Measurements from ENCODE around the gene TNFRSF1B.

Gene TNFRSF1B

GRCh38 chr1:12191242-12192032 is 24.6 kb downstream of the TNFRSF1B start:
- Histone ChIP-seq H3K4me1 (ENCODE audit: control insufficient read depth, insufficient read depth, low read length, poor library complexity, severe bottlenecking) (peaks cover 8% of the 10 kb centered on the region), H3K27ac (ENCODE audit: insufficient read depth, low read length, poor library complexity, severe bottlenecking) (no peak overlapping the region), H3K4me3 (ENCODE audit: insufficient read depth, low read depth, low read length, poor library complexity, severe bottlenecking) (no peak overlapping the region), H3K36me3 (ENCODE audit: control insufficient read depth, insufficient read depth, low read length) (peaks cover 86% of the 10 kb centered on the region), H3K27me3 (replicated peaks; ENCODE audit: control insufficient read depth, insufficient read depth, low read length, poor library complexity, severe bottlenecking) (no peaks in the 10 kb centered on the region), H3K9me3 (ENCODE audit: control insufficient read depth, low read length) (no peaks in the 10 kb centered on the region)
- no peak for DNase-seq

- H3K4me1 ChIP-seq (ENCODE audit: control insufficient read depth, insufficient read depth, low read length, poor library complexity, severe bottlenecking), result no peaks in the 10 kb centered on the region
- H3K27ac ChIP-seq (ENCODE audit: insufficient read depth, low read length, poor library complexity, severe bottlenecking), result no peak overlapping the region
- H3K9me3 ChIP-seq (ENCODE audit: control insufficient read depth, low read length), result no peaks in the 10 kb centered on the region
- DNase-seq, result no peak
- H3K27me3 ChIP-seq (replicated peaks; ENCODE audit: control insufficient read depth, insufficient read depth, low read length, poor library complexity, severe bottlenecking), result no peaks in the 10 kb centered on the region
- H3K36me3 ChIP-seq (ENCODE audit: control insufficient read depth, insufficient read depth, low read length), result peaks cover 83% of the 10 kb centered on the region
- H3K4me3 ChIP-seq (ENCODE audit: insufficient read depth, low read depth, low read length, poor library complexity, severe bottlenecking), result no peak overlapping the region
Observed at GRCh38 chr1:12194666-12195216, 27.9 kb downstream of the TNFRSF1B start.

- Histone ChIP-seq H3K4me3 (ENCODE audit: insufficient read depth, low read depth, low read length, poor library complexity, severe bottlenecking) (no peak overlapping the region), H3K27ac (ENCODE audit: insufficient read depth, low read length, poor library complexity, severe bottlenecking) (no peak overlapping the region), H3K36me3 (ENCODE audit: control insufficient read depth, insufficient read depth, low read length) (peaks cover 84% of the 10 kb centered on the region), H3K27me3 (replicated peaks; ENCODE audit: control insufficient read depth, insufficient read depth, low read length, poor library complexity, severe bottlenecking) (no peaks in the 10 kb centered on the region), H3K4me1 (ENCODE audit: control insufficient read depth, insufficient read depth, low read length, poor library complexity, severe bottlenecking) (no peaks in the 10 kb centered on the region), H3K9me3 (ENCODE audit: control insufficient read depth, low read length) (no peaks in the 10 kb centered on the region)
- no peak for DNase-seq
Observed at GRCh38 chr1:12195416-12195815, 28.6 kb downstream of the TNFRSF1B start.

GRCh38 chr1:12196641-12197482 is 30.1 kb downstream of the TNFRSF1B start:
- peaks cover 76% of the 10 kb centered on the region for H3K36me3 ChIP-seq (ENCODE audit: control insufficient read depth, insufficient read depth, low read length)
- H3K4me1 ChIP-seq (ENCODE audit: control insufficient read depth, insufficient read depth, low read length, poor library complexity, severe bottlenecking), result no peaks in the 10 kb centered on the region
- no peaks in the 10 kb centered on the region for H3K9me3 ChIP-seq (ENCODE audit: control insufficient read depth, low read length)
- no peak for DNase-seq
- H3K4me3 ChIP-seq (ENCODE audit: insufficient read depth, low read depth, low read length, poor library complexity, severe bottlenecking), result no peak overlapping the region
- no peaks in the 10 kb centered on the region for H3K27me3 ChIP-seq (replicated peaks; ENCODE audit: control insufficient read depth, insufficient read depth, low read length, poor library complexity, severe bottlenecking)
- H3K27ac ChIP-seq (ENCODE audit: insufficient read depth, low read length, poor library complexity, severe bottlenecking), result no peak overlapping the region

GRCh38 chr1:12197483-12197880 is 30.7 kb downstream of the TNFRSF1B start:
- Histone ChIP-seq H3K4me3 (ENCODE audit: insufficient read depth, low read depth, low read length, poor library complexity, severe bottlenecking) (no peak overlapping the region), H3K27me3 (replicated peaks; ENCODE audit: control insufficient read depth, insufficient read depth, low read length, poor library complexity, severe bottlenecking) (no peaks in the 10 kb centered on the region), H3K4me1 (ENCODE audit: control insufficient read depth, insufficient read depth, low read length, poor library complexity, severe bottlenecking) (no peaks in the 10 kb centered on the region), H3K9me3 (ENCODE audit: control insufficient read depth, low read length) (no peaks in the 10 kb centered on the region), H3K36me3 (ENCODE audit: control insufficient read depth, insufficient read depth, low read length) (peaks cover 77% of the 10 kb centered on the region), H3K27ac (ENCODE audit: insufficient read depth, low read length, poor library complexity, severe bottlenecking) (no peak overlapping the region)
- DNase-seq, result no peak

- Histone ChIP-seq H3K9me3 (ENCODE audit: control insufficient read depth, low read length) (no peaks in the 10 kb centered on the region), H3K27ac (ENCODE audit: insufficient read depth, low read length, poor library complexity, severe bottlenecking) (no peak overlapping the region), H3K4me1 (ENCODE audit: control insufficient read depth, insufficient read depth, low read length, poor library complexity, severe bottlenecking) (peaks cover 17% of the 10 kb centered on the region), H3K27me3 (replicated peaks; ENCODE audit: control insufficient read depth, insufficient read depth, low read length, poor library complexity, severe bottlenecking) (no peaks in the 10 kb centered on the region), H3K36me3 (ENCODE audit: control insufficient read depth, insufficient read depth, low read length) (peaks cover 61% of the 10 kb centered on the region), H3K4me3 (ENCODE audit: insufficient read depth, low read depth, low read length, poor library complexity, severe bottlenecking) (no peak overlapping the region)
- no peak for DNase-seq
Observed at GRCh38 chr1:12200208-12200607, 33.4 kb downstream of the TNFRSF1B start.

GRCh38 chr1:12201352-12202189 is 34.8 kb downstream of the TNFRSF1B start:
- Histone ChIP-seq H3K9me3 (ENCODE audit: control insufficient read depth, low read length) (no peaks in the 10 kb centered on the region), H3K4me3 (ENCODE audit: insufficient read depth, low read depth, low read length, poor library complexity, severe bottlenecking) (no peak overlapping the region), H3K27ac (ENCODE audit: insufficient read depth, low read length, poor library complexity, severe bottlenecking) (no peak overlapping the region), H3K4me1 (ENCODE audit: control insufficient read depth, insufficient read depth, low read length, poor library complexity, severe bottlenecking) (peaks cover 17% of the 10 kb centered on the region), H3K36me3 (ENCODE audit: control insufficient read depth, insufficient read depth, low read length) (peaks cover 57% of the 10 kb centered on the region), H3K27me3 (replicated peaks; ENCODE audit: control insufficient read depth, insufficient read depth, low read length, poor library complexity, severe bottlenecking) (no peaks in the 10 kb centered on the region)
- no peak for DNase-seq

- H3K36me3 ChIP-seq (ENCODE audit: control insufficient read depth, insufficient read depth, low read length), result peaks cover 57% of the 10 kb centered on the region
- peaks cover 17% of the 10 kb centered on the region for H3K4me1 ChIP-seq (ENCODE audit: control insufficient read depth, insufficient read depth, low read length, poor library complexity, severe bottlenecking)
Observed at GRCh38 chr1:12202190-12202497, 35.4 kb downstream of the TNFRSF1B start.

GRCh38 chr1:12202577-12202976 is 35.8 kb downstream of the TNFRSF1B start:
- Histone ChIP-seq H3K27ac (ENCODE audit: insufficient read depth, low read length, poor library complexity, severe bottlenecking) (no peak overlapping the region), H3K4me3 (ENCODE audit: insufficient read depth, low read depth, low read length, poor library complexity, severe bottlenecking) (no peak overlapping the region), H3K9me3 (ENCODE audit: control insufficient read depth, low read length) (no peaks in the 10 kb centered on the region), H3K36me3 (ENCODE audit: control insufficient read depth, insufficient read depth, low read length) (peaks cover 55% of the 10 kb centered on the region), H3K4me1 (ENCODE audit: control insufficient read depth, insufficient read depth, low read length, poor library complexity, severe bottlenecking) (peaks cover 17% of the 10 kb centered on the region), H3K27me3 (replicated peaks; ENCODE audit: control insufficient read depth, insufficient read depth, low read length, poor library complexity, severe bottlenecking) (no peaks in the 10 kb centered on the region)
- DNase-seq, result no peak

More at GRCh38 chr1:12202190-12202497, 35.4 kb downstream of the TNFRSF1B start:
- no peaks in the 10 kb centered on the region for H3K27me3 ChIP-seq (replicated peaks; ENCODE audit: control insufficient read depth, insufficient read depth, low read length, poor library complexity, severe bottlenecking)
- H3K9me3 ChIP-seq (ENCODE audit: control insufficient read depth, low read length), result no peaks in the 10 kb centered on the region
- no peak overlapping the region for H3K4me3 ChIP-seq (ENCODE audit: insufficient read depth, low read depth, low read length, poor library complexity, severe bottlenecking)
- no peak for DNase-seq
- H3K27ac ChIP-seq (ENCODE audit: insufficient read depth, low read length, poor library complexity, severe bottlenecking), result no peak overlapping the region

Measured in effector memory CD4-positive, alpha-beta T cell (primary cell).